Stimulated activated CD8-positive, alpha-beta memory T cell treated with anti-CD3 and anti-CD28 coated beads, Interleukin-12 subunit alpha, Interleukin-12 subunit beta, amount 100 ng/mL, for 24 hours (primary cell): ENCODE data around the gene TIAM1.
A peak's percentile ranks its signal among the peaks of the same experiment; 100 is the strongest.

Experiments
- DNase-seq: peaks from one replicate; pipeline ENCODE4 v3.0.0-alpha.2; 2020; ENCODE audit errors: extremely low read depth

Gene TIAM1

DNA sequence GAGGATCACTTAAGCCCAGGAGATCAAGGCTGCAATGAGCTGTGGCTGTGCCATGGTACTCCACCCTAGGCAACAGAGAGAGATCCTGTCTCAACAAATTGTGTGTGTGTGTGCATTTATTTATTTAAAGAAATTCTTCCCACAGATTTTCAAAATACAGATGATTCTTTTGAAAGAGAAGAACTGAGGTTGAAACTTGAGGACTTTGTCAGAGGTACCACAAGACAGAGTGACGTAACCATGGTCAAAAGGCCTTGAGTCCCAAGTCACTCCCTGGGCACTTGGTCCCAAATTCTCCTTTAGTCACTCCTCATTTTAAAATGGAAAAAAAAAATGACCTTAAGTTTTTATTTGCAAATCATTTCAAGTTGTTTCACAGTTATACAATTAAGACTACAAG is 57.4 kb downstream of the TIAM1 start:
- no peak for DNase-seq

GRCh38 chr21:31284797-31285397 is 59.2 kb downstream of the TIAM1 start:
- no peak for DNase-seq

DNA sequence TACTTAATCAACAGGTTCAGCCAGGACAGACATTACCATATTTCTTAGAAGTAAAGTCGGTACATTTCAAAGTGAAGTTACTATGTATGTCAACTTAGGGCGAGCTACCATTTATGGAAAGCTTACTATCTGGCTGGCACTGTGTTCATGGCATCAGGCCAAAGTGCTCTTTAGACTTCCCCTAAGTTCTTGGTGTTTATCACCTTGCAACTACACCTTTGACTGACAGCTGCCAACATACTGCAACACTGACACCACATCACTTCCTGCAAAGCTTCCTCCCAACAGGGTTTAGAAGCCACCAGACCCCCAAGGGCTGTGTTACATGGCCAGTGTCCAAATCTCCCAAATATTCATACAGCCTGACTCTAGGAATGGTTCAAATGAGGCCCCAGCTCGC is 61.0 kb downstream of the TIAM1 start:
- DNase-seq, result no peak

- no peak for DNase-seq
Measured at GRCh38 chr21:31282095-31282709, 61.9 kb downstream of the TIAM1 start.

DNA sequence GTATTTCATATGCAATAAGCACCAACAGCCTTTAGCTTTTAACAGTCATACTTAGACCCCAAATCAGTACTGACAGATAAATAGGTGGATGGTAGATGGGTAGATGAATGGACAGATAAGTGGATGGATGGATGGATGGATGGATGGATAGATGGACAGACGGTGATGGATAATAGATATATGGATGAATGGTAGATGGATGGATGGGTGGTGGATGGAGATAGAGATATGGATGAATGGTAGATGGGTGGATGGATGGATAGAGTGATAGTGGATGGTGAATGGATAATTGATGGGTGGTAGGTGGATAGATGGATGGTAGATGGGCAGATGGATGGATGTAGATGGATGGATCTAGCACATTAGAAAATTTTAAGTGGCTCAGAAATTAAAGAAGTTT is 62.5 kb downstream of the TIAM1 start:
- DNase-seq, result no peak

DNA sequence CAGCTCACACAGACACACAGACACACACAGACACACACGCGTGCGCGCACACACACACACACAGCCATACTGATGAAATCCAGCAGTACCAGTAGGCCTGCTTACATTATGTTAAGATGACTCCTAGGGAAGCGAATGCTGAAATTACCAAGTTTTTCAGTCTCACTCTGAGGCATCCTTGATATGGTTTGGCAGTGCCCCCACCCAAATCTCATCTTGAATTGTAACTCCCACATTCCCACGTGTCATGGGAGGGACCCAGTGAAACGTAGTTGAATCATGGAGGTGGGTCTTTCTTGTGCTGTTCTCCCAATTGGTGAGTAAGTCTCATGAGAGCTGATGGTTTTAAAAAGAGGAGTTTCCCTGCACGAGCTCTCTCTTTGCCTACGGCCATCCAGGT is 64.1 kb downstream of the TIAM1 start:
- peak; percentile 3 for DNase-seq

DNA sequence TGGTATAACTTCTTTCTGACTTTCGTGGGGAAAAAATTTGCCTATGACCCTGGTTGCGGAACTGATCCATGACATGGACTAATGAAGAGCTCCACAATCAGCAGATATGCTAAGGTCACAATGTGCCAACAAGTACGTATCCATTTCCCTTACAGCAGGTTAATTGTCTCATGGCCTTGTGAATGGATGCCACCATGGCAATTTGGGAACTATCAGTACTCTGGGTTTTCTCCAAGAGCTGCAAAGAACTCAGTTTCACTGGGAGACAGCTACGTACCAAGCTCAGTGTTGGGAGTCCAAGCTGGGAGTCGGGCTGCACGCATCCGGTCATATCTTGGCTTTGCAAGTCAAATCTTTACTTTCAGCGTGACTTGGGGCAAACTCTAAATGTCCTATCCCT is 64.8 kb downstream of the TIAM1 start:
- DNase-seq, result no peak

- DNase-seq, result no peak
Measured at GRCh38 chr21:31278511-31279130, 65.4 kb downstream of the TIAM1 start.

GRCh38 chr21:31276663-31277062 is 67.4 kb downstream of the TIAM1 start:
- no peak for DNase-seq

DNA sequence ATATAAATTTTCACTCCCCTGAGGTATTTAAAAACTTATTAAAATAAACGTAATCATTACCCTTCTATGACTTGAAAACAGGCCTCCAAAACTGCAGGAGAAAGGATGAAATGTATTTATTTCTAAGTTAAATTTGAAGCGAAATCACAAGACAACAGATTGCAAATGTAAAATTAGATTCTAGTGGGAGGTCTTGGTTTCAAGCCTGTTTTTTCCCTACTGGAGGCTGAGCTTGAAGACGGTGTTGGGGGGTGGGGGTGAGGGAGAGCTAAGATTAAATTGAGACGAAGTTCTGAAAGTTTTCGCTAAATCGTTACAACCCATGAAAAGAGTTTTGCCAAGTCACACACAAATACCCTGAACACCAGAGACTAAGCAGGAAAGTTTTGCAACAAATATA is 68.2 kb downstream of the TIAM1 start:
- DNase-seq, result no peak

DNA sequence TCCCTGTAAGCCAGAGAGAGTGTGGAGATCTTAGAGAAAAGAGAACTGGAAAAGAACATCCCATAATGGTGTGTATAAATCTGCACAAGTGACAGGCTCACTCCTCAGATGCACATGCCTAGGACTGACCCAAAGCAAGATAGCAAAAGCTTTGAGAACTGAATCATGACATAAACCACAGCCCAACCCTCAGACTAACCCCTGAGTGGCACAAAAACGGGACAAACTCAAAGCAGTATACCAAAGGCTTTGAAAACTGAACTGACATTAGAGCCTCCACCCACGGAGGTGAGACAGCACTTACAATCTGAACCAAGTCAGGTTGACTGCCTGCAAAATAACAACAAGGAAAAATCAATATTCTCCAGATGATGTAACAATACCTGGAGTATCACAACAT is 70.8 kb downstream of the TIAM1 start:
- no peak for DNase-seq

GRCh38 chr21:31268090-31268489 is 76.0 kb downstream of the TIAM1 start:
- no peak for DNase-seq

DNA sequence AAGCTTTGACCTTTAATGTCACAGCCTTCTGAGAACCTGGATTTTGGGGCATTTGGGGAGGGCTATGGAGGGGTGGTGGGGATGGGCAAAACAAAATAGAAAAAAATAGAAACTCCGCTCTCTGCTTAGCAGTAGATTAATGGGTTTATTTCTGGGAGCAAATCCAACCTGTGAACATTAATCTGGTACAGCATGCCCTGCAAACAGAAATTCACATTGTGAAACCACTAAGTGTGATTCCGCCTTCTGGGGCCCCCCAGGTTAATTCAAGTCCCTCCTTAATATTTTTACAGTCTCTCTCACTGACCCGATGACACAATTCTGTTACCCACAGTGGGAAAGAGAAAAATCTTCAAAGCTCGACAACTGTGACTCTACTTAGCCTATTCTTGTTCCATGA is 76.4 kb downstream of the TIAM1 start:
- DNase-seq, result no peak

GRCh38 chr21:31266241-31266640 is 77.8 kb downstream of the TIAM1 start:
- DNase-seq, result no peak

DNA sequence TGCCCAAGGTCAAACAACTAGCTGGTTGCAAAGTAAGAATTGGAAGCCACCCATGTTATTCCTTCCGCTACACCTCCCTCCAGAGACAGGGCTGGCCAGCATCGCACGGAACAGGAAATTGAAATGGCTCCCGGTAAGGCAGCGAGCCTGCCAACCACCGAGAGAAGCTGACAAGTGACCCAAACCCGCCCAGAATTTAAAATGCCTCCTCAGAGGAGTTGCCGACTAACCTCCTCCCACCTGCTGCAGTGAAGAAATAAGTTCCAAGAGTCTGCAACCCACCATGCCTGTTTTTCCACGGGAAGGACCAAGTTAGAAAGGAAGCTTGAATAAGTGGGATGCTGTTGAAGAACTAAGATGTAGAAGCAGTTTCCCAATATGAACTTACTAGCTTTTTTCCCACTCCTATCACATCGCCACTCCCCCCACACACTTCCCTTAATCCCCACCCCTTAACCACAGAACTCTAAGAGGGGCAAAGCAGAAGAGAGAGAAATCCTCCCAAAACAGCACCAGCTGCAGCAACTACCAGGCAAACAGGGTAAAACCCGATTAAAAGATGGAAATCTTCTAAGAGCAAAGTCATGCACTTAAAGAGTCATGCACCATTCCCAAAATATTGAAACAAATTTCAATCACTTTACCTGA is 78.6 kb downstream of the TIAM1 start:
- no peak for DNase-seq

DNA sequence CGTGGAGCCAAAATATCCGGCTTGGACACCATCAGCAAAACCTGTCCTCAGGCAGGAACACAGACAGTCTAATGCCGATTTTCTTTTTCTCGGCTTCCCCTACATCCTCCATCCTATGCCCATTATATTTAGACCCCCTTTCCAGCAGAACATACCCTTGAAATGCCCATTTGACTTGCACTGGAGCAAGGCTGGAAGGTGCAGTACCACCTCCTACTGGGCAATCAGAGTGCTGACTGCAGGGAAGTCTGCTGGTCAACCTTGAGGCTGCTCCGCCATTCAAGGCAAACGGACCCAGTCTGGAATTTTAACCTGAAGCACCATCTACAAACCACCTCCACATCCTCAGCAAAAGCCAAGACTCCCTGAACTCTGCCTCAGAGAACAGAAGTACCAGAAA is 79.5 kb downstream of the TIAM1 start:
- no peak for DNase-seq

DNA sequence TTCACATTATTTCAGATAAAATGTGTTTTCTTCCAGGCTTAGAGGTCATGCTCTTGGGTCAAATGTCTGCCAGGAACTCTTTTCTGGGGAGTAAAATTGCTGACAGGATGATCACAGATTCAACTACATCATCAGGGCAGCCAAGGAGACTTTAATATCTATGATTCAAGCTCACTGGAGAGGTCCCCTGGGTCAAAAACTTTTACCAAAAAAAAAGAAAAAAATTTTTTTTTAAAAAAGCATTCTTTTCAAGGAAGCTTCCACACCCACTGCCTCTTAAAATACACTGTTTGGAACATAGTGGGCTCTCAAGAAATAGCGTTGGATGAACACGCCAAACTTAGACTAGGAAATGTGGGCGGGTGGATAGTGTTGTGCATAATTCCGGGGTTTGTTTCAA is 81.3 kb downstream of the TIAM1 start:
- no peak for DNase-seq

DNA sequence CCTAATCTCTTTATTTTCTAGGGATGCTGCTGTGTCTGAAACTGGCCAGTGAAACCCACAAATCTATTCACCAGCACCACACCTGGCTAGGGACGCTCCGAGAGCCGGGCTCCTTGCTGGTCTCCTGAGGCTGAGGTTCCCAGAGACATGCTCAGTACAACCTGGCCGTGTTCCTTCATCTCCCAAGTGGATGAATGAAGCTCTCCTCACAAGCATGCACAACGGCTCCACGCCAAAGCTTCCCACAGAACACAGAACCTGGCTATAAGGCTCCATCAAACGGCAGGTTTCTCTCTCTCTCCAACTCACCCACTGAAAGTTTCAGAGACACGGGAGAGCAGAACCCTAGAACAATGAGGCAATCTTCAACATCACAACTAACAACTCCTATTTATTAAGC is 82.3 kb downstream of the TIAM1 start:
- no peak for DNase-seq

- no peak for DNase-seq
Measured at GRCh38 chr21:31260790-31261189, 83.3 kb downstream of the TIAM1 start.

GRCh38 chr21:31258073-31258472 is 86.0 kb downstream of the TIAM1 start:
- no peak for DNase-seq

DNA sequence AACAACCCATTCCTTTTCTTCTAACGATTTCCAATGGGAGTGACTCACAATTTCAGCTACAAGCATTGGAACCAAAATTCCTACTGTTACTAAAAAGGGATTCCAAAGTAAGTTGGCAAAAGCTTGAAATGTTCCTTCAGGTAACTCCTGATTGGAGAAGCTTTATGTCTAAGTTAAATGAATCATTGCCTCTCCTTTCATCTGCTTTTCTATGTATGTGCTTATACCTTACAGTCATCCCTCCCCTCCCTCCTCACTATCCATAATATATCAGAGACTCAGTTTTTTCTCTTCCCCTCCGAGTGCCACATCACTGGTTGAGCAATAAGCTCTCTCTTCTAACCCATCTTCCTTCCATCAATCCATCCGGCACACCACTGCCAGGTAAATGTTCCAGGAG is 86.8 kb downstream of the TIAM1 start:
- no peak for DNase-seq

DNA sequence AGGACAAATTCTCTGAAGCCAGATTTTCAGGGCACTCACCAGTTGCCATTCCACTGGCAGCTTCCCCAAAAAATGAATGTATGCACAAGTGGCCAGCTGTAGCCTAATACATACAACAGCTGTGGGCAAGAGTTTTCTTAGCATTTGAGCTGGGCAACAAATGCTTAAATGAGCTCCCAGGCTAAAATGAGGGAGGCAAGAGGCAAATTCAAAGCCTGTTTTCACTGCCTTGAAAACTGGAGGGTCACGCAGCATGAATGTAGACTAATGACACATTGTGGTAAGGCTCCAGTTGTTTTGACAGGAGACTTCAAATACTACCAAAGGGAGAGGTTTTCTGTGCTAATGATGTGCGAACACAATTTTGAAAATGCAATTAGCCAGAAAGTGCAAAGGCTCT is 88.2 kb downstream of the TIAM1 start:
- no peak for DNase-seq

DNA sequence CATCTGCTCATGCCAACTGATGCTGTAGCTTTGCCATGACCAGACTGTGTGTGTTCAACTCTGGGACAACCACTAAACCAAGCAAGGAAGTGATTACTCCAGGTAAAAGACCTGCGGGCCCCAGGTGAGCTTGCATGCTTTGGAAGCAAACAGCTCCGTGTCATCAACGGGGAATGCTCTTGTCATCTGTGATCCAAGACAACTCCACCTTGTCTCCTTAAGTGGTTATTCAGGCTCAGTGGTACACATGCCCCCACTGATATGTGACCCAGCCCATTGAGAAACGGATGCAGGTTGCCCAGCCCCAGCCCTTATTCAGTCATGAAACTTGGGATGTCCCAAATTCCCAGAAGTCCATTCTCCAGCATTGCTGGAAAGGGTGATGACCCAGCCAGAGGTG is 89.0 kb downstream of the TIAM1 start:
- no peak for DNase-seq
